ENCODE measurements around the gene SPAG9. TPM values are rescaled to one million over a fixed set of nuclear protein-coding genes. Genes with fewer than 3 reads are reported as not detected.
"Not testable (repeated sequence)": the region's sequence is repeated elsewhere in the genome, so short reads cannot be mapped to it uniquely, and the experiment has no call there.

SPAG9 gene
- polyA plus RNA-seq, 1 experiment, result 18.7 TPM

DNA sequence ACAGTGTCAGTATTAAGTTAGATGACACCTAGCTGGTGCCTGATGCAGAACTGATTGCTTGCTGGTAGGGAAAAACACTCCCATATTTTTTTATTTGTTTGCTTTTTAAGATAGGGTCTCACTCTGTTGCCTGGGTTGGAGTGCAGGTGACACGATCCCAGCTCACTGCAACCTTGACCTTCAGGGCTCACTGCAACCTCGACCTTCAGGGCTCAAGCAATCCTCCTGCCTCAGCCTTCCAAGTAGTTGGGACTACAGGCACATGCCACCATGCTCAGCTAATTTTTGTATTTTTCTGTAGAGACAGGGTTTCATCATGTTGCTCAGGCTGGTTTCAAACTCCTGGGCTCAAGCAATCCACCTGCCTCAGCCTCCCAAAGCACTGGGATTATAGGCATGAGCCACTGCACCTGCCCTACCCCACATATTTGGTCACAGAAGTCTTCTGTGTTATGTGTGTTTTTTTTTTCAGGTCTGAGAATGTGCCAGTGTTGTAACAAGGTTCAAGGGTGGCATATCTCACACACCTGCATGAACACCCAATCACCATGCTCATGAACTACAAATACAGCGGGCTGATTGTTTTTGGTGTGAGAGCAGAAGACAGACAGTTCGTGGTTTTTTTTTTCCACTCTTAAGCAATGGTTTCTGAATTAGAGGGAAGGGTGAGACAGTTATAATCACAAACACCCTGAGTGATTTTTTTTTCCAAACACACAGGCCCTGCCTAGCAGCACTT is 22.8 kb downstream of the SPAG9 start:
- Histone ChIP-seq H3K4me3 (ENCODE audit: low read depth, low read length) (no peak overlapping the region), H3K27me3 (ENCODE audit: control insufficient read depth, insufficient read depth, low read length) (no peaks in the 10 kb centered on the region), H3K36me3 (ENCODE audit: control insufficient read depth, insufficient read depth, low read length) (peaks cover 2% of the 10 kb centered on the region; the same call in 1 of the 2 replicates)
- TF ChIP-seq CTCF (IDR thresholded peaks at IDR 0.05; ENCODE audit: insufficient read depth, low read depth, low read length), result no peak
- no peak for DNase-seq (ENCODE audit: low read depth)
- POLR2A ChIA-PET, result no interaction called here
- CTCF ChIA-PET, result interaction anchor here (1.0 kb wide), 1 partner anchor 65 kb away, joined by 4 read pairs; no protein-coding TSS in a partner anchor

DNA sequence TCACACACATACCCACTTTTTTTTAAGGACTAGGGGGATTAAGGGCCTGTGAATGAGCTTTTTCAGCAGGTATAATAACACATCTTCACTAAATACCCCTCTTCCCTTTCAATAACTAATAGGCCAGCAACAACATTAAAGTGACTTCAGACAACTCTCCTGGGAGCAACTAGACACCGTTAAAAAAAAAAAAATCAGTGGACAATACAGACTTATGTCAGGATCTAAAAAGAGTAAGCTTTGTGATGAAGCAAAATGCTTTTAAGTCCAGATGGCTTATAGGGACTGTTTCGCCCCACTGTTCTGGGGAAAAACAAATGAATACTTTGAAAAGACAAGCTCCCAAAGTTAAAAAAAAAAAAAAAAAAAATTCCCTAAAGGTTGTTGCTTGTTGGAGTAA is 29.0 kb downstream of the SPAG9 start:
- Histone ChIP-seq H3K36me3 (ENCODE audit: control insufficient read depth, insufficient read depth, low read length) (no peaks in the 10 kb centered on the region), H3K27me3 (ENCODE audit: control insufficient read depth, insufficient read depth, low read length) (no peaks in the 10 kb centered on the region), H3K4me3 (ENCODE audit: low read depth, low read length) (no peak overlapping the region)
- TF ChIP-seq CTCF (IDR thresholded peaks at IDR 0.05; ENCODE audit: insufficient read depth, low read depth, low read length), result no peak
- DNase-seq (ENCODE audit: low read depth), result no peak
- CTCF ChIA-PET, result no interaction called here
- POLR2A ChIA-PET, result no interaction called here

GRCh38 chr17:51088868-51089267 is 31.8 kb downstream of the SPAG9 start:
- DNase-seq (ENCODE audit: low read depth); H3K27me3 ChIP-seq (ENCODE audit: control insufficient read depth, insufficient read depth, low read length); CTCF ChIA-PET; POLR2A ChIA-PET; H3K4me3 ChIP-seq (ENCODE audit: low read depth, low read length); H3K36me3 ChIP-seq (ENCODE audit: control insufficient read depth, insufficient read depth, low read length): not testable (repeated sequence)

- no peak overlapping the region for H3K4me3 ChIP-seq (ENCODE audit: low read depth, low read length)
- no peak for TF ChIP-seq CTCF (IDR thresholded peaks at IDR 0.05; ENCODE audit: insufficient read depth, low read depth, low read length)
- H3K27me3 ChIP-seq (ENCODE audit: control insufficient read depth, insufficient read depth, low read length), result no peaks in the 10 kb centered on the region
- CTCF ChIA-PET, result no interaction called here
- no peak for DNase-seq (ENCODE audit: low read depth)
- H3K36me3 ChIP-seq (ENCODE audit: control insufficient read depth, insufficient read depth, low read length), result no peaks in the 10 kb centered on the region
- POLR2A ChIA-PET, result no interaction called here
Measured at GRCh38 chr17:51088287-51088686, 32.4 kb downstream of the SPAG9 start.

DNA sequence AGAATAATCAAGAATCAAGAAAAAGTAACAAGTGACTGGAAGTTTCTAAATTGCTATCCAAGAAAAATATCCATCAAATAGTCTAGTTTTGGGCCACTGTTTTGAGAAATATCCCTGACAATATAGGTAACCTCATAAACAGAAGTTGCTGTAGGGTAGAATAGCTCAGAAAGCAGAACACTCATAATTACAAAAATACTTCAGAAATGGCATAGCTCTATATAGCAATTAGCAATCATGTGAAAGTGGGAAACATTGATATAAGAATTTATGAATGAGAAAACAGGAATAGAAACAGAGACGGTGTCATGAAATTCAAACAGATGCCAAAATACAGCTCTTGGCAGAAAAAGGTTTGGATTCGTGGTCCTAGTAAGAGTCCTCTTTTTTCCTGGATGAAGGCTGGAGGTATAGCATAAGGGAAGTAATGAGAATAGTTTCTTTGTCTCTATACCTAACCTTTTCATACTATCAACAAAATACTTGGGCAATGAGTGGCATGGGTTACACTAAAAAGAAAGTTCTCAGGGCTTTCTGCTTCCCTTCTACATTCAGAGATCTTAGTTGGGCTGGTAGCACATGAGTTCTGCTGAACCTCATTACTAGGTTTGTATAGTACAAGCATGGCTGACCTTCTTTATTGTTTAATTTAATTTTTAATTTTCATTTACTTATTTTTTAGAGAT is 33.5 kb downstream of the SPAG9 start:
- no peaks in the 10 kb centered on the region for H3K27me3 ChIP-seq (ENCODE audit: control insufficient read depth, insufficient read depth, low read length)
- TF ChIP-seq CTCF (IDR thresholded peaks at IDR 0.05; ENCODE audit: insufficient read depth, low read depth, low read length), result no peak
- CTCF ChIA-PET, result interaction anchor here (1.2 to 1.5 kb wide), 3 partner anchors 30 to 235 kb away, joined by 3 to 6 read pairs (median 3); no protein-coding TSS in a partner anchor
- POLR2A ChIA-PET, result no interaction called here
- DNase-seq (ENCODE audit: low read depth), result no peak
- H3K36me3 ChIP-seq (ENCODE audit: control insufficient read depth, insufficient read depth, low read length), result no peaks in the 10 kb centered on the region
- no peak overlapping the region for H3K4me3 ChIP-seq (ENCODE audit: low read depth, low read length)
